H1 (cell line): ENCODE data around the gene TRAF3IP3. TPM values are rescaled to one million over a fixed set of nuclear protein-coding genes. Genes with fewer than 3 reads are reported as not detected.

Experiments
- ATF3 ChIP-seq: IDR thresholded peaks from 2 replicates; pipeline ENCODE4 v1.6.1; 2011; ENCODE audit warnings: low read depth, mild to moderate bottlenecking, low read length; ENCODE audit not compliant: insufficient read depth
- MAX ChIP-seq: IDR thresholded peaks from 2 replicates; pipeline ENCODE4 v1.6.1; 2012; ENCODE audit warnings: inconsistent platforms
- RBBP5 ChIP-seq: IDR thresholded peaks from 2 replicates; pipeline ENCODE4 v1.7.1; 2012; ENCODE audit warnings: low read depth, mild to moderate bottlenecking, inconsistent platforms, low read length, moderate library complexity, borderline replicate concordance
- SP1 ChIP-seq: IDR thresholded peaks from 2 replicates; pipeline ENCODE4 v1.6.1; 2011; ENCODE audit warnings: low read depth, low read length
- polyA plus RNA-seq, 7 experiments: library from polyadenylated mRNA; depleted of rRNA in 3 of 7; stranded (reverse) in 5 of 7; unstranded in 2 of 7; fragments of >200 nt in 5 of 7; fragments of 200-250 nt in 2 of 7; gene quantifications; 1 replicate in 5 of 7; 2 replicates in 1 of 7; 4 replicates in 1 of 7; pipeline versions ENCODE4 v1.2.1 to v1.2.3, GENCODE V29; 2011 to 2013; ENCODE audit warnings: missing spikeins in 2 of 7, mixed read lengths in 2 of 7
- total RNA-seq: library from RNA; stranded (reverse); fragmentation: NEBNext Ultra II Directional; extraction: Animal tissue kit (Norgen Biotek cat#: 25700); gene quantifications from 2 replicates; pipeline ENCODE4 v1.2.1, GENCODE V29; 2021

Gene TRAF3IP3
- total and polyA plus RNA-seq, 2 of the 8 experiments (the other 6 are each of a cell fraction or from before 2014, with no cell fraction given): not detected

- TF ChIP-seq MAX (no peak), SP1 (no peak), ATF3 (no peak), RBBP5 (no peak)
These were observed 32.6 kb upstream of the TRAF3IP3 start (continued) for GRCh38 chr1:209723265-209723664.
